Epithelial cell of prostate (primary cell): ENCODE results near the gene NINJ2.

Experiments
- DNase-seq: peaks from one replicate; pipeline ENCODE4 v3.0.0-alpha.2; 2011; ENCODE audit warnings: low read depth, low spot score
- H3K27ac ChIP-seq: fragments of 450-650 bp; 2 replicates; pipeline ENCODE4 v1.5.1; 2017; ENCODE audit warnings: mild to moderate bottlenecking

NINJ2 gene

GRCh38 chr12:541676-542324 lies 121.4 kb downstream of the NINJ2 start:
- H3K27ac ChIP-seq = peak overlapping the region; percentile 89
- no peak for DNase-seq

GRCh38 chr12:539540-540310 lies 123.5 kb downstream of the NINJ2 start:
- DNase-seq = no peak
- H3K27ac ChIP-seq = peak overlapping the region; percentile 89

GRCh38 chr12:538731-539539 lies 124.3 kb downstream of the NINJ2 start:
- peak; percentile 80 for DNase-seq
- peak overlapping the region; percentile 89 for H3K27ac ChIP-seq

- peak; percentile 95 for DNase-seq
- peak overlapping the region; percentile 89 for H3K27ac ChIP-seq
Observed at GRCh38 chr12:537772-538171, 125.5 kb downstream of the NINJ2 start.

- DNase-seq = no peak
- peak overlapping the region; percentile 89 for H3K27ac ChIP-seq
Observed at GRCh38 chr12:536751-537245, 126.4 kb downstream of the NINJ2 start.

- H3K27ac ChIP-seq = no peak overlapping the region
- DNase-seq = no peak
Observed at GRCh38 chr12:535396-535795, 127.8 kb downstream of the NINJ2 start.

- H3K27ac ChIP-seq = peak overlapping the region; percentile 91
- no peak for DNase-seq
Observed at GRCh38 chr12:534216-534615, 129.0 kb downstream of the NINJ2 start.

- DNase-seq = no peak
- peak overlapping the region; percentile 91 for H3K27ac ChIP-seq
Observed at GRCh38 chr12:533718-534117, 129.5 kb downstream of the NINJ2 start.

- peak; percentile 98 for DNase-seq
- peak overlapping the region; percentile 91 for H3K27ac ChIP-seq
Observed at GRCh38 chr12:532908-533565, 130.2 kb downstream of the NINJ2 start.

- H3K27ac ChIP-seq = peak overlapping the region; percentile 91
- DNase-seq = no peak
Observed at GRCh38 chr12:531951-532585, 131.2 kb downstream of the NINJ2 start.

- no peak for DNase-seq
Observed at GRCh38 chr12:530821-531220, 132.4 kb downstream of the NINJ2 start.

GRCh38 chr12:530308-530707 lies 132.9 kb downstream of the NINJ2 start:
- DNase-seq = peak; percentile 95
- peak overlapping the region; percentile 91 for H3K27ac ChIP-seq

More at GRCh38 chr12:530821-531220, 132.4 kb downstream of the NINJ2 start:
- peak overlapping the region; percentile 91 for H3K27ac ChIP-seq

GRCh38 chr12:527729-528128 lies 135.5 kb downstream of the NINJ2 start:
- no peak for DNase-seq
- H3K27ac ChIP-seq = no peak overlapping the region

- DNase-seq = no peak
- H3K27ac ChIP-seq = no peak overlapping the region
Observed at GRCh38 chr12:527241-527640, 136.0 kb downstream of the NINJ2 start.

GRCh38 chr12:526089-526488 lies 137.2 kb downstream of the NINJ2 start:
- no peak for DNase-seq
- no peak overlapping the region for H3K27ac ChIP-seq

GRCh38 chr12:524167-524951 lies 138.9 kb downstream of the NINJ2 start:
- DNase-seq = no peak
- H3K27ac ChIP-seq = no peak overlapping the region

- H3K27ac ChIP-seq = no peak overlapping the region
- no peak for DNase-seq
Observed at GRCh38 chr12:522692-523378, 140.4 kb downstream of the NINJ2 start.

- no peak for DNase-seq
- H3K27ac ChIP-seq = no peak overlapping the region
Observed at GRCh38 chr12:520119-520518, 143.1 kb downstream of the NINJ2 start.
